Upper lobe of left lung (tissue), 4 donors: ENCODE results near the gene TNNT2.

Experiments used
- EP300 ChIP-seq, 4 donors: sonication (generic); formaldehyde crosslinking; IDR thresholded peaks; one replicate each; pipeline ENCODE4 v1.5.1; 2017; ENCODE audit warnings: antibody characterized with exemption in 4 of 4, control low read depth in 2 of 4
- POLR2A ChIP-seq, 4 donors: fragments of 450-650 bp; IDR thresholded peaks; one replicate each; pipeline ENCODE4 v1.5.1; 2016 to 2017; ENCODE audit warnings: antibody characterized with exemption in 4 of 4, mild to moderate bottlenecking in 2 of 4
- POLR2AphosphoS5 ChIP-seq, 2 donors: sonication (generic); formaldehyde crosslinking; IDR thresholded peaks; one replicate each; pipeline ENCODE4 v1.5.1; 2017; ENCODE audit warnings: antibody characterized with exemption in 2 of 2
- TF ChIP-seq, protein P1 (sequence below), 6 experiments: fragments of 450-650 bp in 4 of 6; fragments of 200-600 bp in 2 of 6; sonication (generic) in 2 of 6; IDR thresholded peaks; one replicate each; pipeline ENCODE4 v1.5.1; 2016 to 2019; ENCODE audit warnings: antibody characterized with exemption in 6 of 6

DNA sequence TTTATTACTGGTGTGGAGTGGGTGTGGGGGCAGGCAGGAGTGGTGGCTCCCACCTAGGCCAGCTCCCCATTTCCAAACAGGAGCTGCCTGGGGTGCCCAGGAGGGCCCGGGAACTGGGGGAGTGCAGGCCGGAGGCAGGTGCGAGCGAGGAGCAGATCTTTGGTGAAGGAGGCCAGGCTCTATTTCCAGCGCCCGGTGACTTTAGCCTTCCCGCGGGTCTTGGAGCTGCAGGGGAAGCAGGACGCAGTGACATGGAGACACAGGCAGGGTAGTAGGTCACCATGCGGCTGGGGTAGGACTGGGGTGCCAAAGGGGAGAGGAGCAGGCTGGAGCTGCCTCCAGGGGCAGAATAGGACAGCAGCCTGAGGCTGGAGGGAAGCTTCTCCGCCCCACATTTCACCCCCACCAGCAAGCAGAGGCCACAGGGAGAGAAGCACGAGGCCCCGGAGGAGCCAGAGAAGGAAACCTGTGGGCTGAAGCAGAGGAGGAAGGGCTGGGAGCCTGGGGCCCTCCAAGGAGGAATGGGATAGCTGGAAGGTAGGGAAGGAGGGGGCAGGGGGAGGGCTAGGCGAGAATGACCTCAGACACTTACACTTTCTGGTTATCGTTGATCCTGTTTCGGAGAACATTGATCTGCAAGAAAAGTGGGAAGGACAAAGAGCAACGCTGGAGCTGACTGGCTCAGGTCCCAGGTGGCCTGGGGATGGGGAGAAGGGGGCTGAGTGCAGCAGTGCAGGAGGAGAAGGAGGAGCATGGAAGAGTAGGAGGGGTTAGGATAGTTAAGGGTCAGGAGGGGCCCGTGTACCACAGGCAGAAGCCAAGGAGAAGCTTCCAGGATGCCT lies 18.2 kb downstream of the TNNT2 start:
- TF ChIP-seq POLR2AphosphoS5 (IDR thresholded peaks at IDR 0.05) (no peak), POLR2A (IDR thresholded peaks at IDR 0.05) (no peak), EP300 (IDR thresholded peaks at IDR 0.05) (no peak)
- TF ChIP-seq, protein P1, sequence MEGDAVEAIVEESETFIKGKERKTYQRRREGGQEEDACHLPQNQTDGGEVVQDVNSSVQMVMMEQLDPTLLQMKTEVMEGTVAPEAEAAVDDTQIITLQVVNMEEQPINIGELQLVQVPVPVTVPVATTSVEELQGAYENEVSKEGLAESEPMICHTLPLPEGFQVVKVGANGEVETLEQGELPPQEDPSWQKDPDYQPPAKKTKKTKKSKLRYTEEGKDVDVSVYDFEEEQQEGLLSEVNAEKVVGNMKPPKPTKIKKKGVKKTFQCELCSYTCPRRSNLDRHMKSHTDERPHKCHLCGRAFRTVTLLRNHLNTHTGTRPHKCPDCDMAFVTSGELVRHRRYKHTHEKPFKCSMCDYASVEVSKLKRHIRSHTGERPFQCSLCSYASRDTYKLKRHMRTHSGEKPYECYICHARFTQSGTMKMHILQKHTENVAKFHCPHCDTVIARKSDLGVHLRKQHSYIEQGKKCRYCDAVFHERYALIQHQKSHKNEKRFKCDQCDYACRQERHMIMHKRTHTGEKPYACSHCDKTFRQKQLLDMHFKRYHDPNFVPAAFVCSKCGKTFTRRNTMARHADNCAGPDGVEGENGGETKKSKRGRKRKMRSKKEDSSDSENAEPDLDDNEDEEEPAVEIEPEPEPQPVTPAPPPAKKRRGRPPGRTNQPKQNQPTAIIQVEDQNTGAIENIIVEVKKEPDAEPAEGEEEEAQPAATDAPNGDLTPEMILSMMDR (IDR thresholded peaks at IDR 0.05), result no peak
